GM21447 (cell line): ENCODE data around the gene DTD1.
"Not testable (repeated sequence)": the region's sequence is repeated elsewhere in the genome, so short reads cannot be mapped to it uniquely, and the experiment has no call there.

Source experiments
- ATAC-seq: cut with Tn5 transposase; IDR thresholded peaks from one replicate; pipeline ENCODE4 v1.9.1; 2021; ENCODE audit not compliant: unreplicated experiment

Gene DTD1

DNA sequence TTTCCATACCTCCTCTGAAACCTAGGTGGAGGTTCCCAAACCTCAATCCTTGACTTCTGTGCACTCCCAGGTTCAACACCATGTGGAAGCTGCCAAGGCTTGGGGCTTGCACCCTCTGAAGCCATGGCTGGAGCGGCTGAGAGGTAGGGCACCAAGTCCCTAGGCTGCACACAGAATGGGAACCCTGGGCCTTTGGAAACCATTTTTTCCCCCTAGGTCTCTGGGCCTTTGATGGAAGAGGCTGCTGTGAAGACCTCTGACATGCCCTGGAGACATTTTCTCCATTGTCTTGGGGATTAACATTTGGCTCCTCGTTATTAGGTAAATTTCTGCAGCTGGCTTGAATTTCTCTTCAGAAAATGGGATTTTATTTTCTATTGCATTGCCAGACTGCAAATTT, 199.2 kb downstream of the DTD1 start:
- not testable (repeated sequence) for ATAC-seq

DNA sequence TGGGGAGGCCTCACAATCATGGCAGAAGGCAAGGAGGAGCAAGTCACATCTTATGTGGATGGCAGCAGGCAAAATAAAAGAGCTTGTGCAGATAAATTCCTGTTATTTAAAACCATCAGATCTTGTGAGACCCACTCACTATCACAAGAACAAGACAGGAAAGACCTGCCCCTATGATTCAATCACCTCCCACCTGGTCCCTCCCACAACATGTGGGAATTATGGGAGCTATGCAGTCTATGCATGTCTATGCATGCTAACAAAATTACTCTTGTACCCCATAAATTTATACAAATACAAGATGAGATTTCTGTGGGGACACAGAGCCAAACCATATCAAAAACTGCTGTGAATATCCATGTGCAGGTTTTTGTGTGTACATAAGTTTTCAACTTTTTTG, 200.2 kb downstream of the DTD1 start:
- ATAC-seq, result no peak

- ATAC-seq, result no peak
Measured at GRCh38 chr20:18790787-18791186, 202.9 kb downstream of the DTD1 start.

DNA sequence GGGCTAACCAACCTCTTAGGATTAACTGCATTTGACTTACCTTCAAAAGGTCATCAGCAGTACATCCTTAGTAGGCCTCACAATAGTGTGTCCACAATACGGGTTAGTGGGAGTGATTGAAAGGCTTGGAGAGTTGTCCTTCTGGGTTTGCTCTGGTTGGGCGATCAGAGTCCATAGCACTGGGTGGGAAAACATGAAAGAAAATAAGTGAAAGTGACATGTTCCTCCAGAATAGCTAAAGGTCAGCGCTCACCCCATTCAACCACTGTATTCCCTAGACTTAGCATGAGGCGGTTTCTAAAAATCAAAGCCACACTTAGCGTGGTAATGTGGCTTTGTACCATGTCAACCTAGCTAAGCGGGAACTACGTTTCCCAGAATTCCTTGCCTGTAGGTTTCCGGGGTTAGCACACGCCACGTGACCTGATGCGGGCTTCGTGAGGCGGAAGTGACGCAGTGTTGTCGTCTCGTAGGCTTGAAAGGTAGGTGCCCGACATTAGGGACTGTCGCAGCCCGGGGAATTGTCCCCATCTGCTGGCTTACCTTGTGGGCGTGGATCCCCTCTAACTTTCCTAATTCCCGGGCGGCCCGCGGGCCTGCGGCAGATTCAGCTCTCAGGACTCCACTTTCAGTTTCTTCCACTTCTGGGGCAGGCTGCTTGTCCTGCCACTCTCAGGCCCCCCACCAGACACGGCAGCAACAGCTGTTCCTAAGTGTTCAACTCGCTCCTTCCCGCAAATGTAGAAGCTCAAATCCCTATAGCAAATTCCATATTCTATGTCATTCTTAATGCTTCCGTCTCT, 206.0 kb downstream of the DTD1 start:
- peak; percentile 98 for ATAC-seq

GRCh38 chr20:18794428-18794787, 206.6 kb downstream of the DTD1 start:
- no peak for ATAC-seq

DNA sequence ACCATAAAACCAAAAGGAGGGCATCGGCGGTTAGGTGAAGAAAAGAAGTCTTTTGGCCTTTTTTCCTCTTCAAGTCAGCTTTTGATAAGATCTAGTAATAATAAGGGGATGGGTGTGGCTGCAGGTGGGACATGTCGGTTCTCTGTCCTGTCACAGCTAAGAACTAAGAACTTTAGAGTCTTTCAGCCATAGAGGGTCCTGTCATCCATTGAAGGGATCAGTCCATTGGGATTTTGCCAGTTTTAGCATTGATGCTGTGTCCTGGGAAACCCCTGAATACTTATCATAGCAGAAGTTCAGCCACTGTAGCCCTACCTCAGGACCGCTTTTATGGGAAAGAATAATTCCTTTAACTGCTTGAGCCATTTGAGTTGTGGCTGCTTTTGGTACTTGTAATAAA, 207.5 kb downstream of the DTD1 start:
- ATAC-seq, result no peak

DNA sequence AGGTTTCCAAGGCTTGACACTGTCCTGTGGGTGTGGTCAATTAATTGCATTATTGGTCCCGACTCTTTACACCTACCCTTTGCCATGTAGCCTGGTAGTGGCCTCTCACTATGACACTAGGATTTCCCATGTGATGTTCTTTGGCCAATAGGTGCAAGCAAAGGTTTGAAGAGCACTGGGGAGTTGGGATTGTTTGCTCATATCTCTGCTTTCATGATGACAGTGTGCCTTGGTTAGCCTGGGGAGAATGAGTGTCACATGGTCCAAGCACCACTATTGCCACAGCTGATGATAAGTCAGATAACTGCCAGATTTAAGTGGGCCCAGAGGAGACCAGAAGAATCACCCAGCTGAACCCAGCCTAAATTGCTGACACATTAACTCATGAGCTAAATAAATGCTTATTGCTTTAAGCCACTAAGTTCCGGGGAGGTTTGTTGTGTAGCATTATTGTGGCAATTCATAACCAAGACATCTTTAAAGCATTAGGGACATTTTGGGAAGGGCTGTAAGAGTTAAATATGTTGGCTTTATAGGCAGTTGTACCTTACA, 208.5 kb downstream of the DTD1 start:
- ATAC-seq, result no peak

DNA sequence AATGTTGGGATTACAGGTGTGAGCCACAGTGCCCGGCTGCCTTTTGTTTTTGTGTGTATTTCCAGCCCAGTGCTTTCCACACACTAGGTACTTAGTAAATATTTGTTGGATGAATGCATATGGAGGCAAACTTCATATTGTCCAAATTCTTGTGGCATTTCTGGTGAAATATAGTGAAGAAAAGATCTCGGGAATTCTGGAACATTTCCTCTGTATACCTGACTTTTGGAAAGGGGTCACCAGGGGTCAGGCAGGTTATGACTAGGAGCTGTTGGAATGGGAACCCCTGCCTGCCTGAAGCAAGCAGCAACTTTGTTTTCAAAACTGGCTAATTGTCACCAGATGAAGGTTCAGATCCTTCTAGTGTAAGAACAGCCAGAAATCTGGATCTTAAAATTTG, 213.7 kb downstream of the DTD1 start:
- no peak for ATAC-seq

DNA sequence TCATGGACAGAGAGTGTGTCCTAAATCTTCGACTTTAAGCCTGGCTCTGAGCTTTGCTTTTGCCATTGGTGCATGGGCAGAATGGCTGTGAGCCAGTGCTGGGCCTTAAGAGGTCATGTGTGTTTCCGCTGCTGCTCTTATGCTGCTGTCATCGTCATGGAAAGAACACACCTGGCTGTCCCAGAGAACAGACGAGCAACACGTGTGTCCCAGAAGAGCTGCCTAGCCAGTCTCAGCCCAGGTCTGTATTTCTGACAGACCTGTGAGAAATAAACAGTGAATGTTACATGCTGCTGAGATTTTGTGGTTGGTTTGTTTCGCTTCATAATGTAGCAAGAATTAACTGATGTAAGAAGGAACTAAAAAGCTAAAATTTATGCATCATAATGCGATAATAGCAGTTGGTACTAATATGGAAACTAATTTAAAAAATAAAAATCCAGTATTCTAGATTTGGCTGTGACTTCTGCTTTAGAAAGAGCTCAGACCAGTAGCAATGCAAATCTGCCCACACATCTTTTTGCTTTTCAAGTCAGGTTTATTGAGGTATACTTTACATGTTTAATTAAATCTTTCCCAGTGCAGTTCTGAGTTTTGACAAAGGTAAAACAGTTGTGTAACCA, 214.3 kb downstream of the DTD1 start:
- ATAC-seq, result peak; percentile 63

DNA sequence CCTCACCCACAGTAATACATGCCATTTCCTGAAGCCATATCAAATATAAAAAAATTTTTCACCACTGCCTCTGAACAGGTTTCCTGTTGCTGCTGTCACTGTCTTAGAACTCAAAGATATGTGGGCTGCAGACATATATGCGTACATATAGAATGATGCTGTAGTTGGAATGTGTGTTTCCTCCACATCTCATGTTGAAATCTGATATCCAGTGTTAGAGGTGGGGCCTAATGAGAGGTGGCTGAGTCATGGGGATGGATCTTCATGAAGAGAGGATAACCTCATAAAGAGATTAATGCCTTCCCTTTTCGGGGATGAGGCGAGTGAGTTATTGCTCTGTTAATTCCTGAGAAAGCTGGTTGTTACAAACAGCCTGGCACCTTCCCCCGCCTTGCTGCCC, 218.0 kb downstream of the DTD1 start:
- no peak for ATAC-seq

DNA sequence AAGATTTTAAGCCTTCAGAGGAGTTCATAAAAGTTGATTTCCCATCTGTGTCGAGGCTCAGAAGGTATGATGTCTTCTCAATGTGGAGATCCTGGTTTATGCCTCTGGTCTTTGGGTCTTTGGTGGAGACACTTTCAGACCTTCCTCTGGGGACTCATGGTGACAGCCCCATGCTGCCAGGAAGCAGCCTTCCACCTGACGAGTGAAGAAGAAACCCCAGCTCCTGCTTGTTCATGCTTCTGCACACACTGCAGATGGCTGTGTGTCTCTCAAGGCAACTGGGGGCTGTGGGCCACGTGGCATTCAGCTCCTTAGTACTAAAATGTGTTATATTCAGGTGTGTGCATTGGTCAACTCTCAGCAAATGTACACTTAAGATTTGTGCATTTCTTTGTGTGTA, 220.9 kb downstream of the DTD1 start:
- no peak for ATAC-seq

DNA sequence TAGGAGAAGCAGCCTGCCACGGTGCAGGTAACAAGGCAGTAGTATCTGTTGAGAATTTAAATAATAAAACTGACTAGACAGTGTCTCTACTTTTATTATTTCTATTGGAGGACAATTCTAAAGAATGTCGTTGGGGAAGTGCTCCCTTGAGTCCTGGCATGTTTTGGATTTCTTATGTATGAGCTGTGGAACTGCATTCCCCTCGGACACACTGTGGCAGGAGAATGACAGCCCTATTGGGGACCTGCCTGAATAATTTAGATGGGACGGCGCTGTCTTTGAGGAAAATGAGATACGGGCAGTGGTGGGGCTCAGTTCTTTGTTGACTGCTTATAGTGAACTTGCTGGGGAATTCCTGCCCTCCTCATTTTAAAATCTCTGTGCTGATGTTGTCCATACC, 223.3 kb downstream of the DTD1 start:
- ATAC-seq, result no peak

DNA sequence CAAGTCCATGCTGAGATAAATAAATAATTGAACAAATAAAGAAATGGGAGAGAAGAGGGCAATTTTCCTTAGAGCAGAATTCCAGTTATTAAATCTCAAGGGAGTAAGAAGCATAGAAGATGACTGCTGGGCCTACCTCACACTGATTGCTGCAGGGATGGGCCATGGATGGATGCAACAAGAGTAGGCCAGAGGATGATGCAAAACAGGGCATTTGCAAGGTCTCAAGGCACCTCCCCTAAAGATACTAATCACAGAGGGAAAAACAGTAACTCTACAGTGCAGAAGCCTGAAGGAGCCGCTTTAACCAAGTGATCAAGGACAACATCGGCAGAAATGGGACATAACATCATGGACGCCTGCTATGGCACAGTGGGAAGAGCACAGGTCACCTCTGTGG, 224.1 kb downstream of the DTD1 start:
- ATAC-seq, result no peak

GRCh38 chr20:18813483-18813882, 225.6 kb downstream of the DTD1 start, which contains the start of gene SCP2D1:
Gene SCP2D1 (plus strand): TSS chr20:18813783. CDS start chr20:18813816, 33 bp downstream.
- no peak for ATAC-seq

GRCh38 chr20:18815194-18815942, 227.5 kb downstream of the DTD1 start:
- ATAC-seq, result no peak
